Peyer's patch (tissue), 4 donors: ENCODE results near the gene EPS8L3. TPM values are rescaled to one million over a fixed set of nuclear protein-coding genes. Genes with fewer than 3 reads are reported as not detected.

Experiments used
- DNase-seq, 3 donors: peaks; one replicate each; pipeline ENCODE4 v3.0.0-alpha.2; 2017 to 2019
- H3K27ac ChIP-seq, 4 donors: fragments of 200-600 bp; sonication (generic); one replicate each; pipeline ENCODE4 v1.5.1; 2016 to 2019
- H3K27me3 ChIP-seq, 2 donors: fragments of 200-600 bp; sonication (generic); one replicate each; pipeline ENCODE4 v1.5.1; 2019
- H3K36me3 ChIP-seq, 3 donors: fragments of 200-600 bp; sonication (generic); one replicate each; pipeline ENCODE4 v1.5.1; 2016 to 2019
- H3K4me1 ChIP-seq, 4 donors: fragments of 200-600 bp; sonication (generic); one replicate each; pipeline ENCODE4 v1.5.1; 2016 to 2019
- H3K4me3 ChIP-seq, 4 donors: fragments of 200-600 bp; sonication (generic); 1 replicate in 3 of 4; 2 replicates in 1 of 4; pipeline ENCODE4 v1.5.1; 2016 to 2019; ENCODE audit warnings: mild to moderate bottlenecking in 1 of 4
- H3K9me3 ChIP-seq, 4 donors: fragments of 200-600 bp; sonication (generic); one replicate each; pipeline ENCODE4 v1.5.1; 2016 to 2019; ENCODE audit warnings: mild to moderate bottlenecking in 1 of 4
- POLR2A ChIP-seq, 2 donors: fragments of 450-650 bp; IDR thresholded peaks; one replicate each; pipeline ENCODE4 v1.5.1; 2017; ENCODE audit warnings: antibody characterized with exemption in 2 of 2, mild to moderate bottlenecking in 2 of 2, moderate library complexity in 2 of 2
- total RNA-seq, 4 donors: library from RNA; depleted of rRNA; stranded (reverse); fragments of >200 nt; gene quantifications; one replicate each; pipeline ENCODE4 v1.1.0, GENCODE V29; 2016
- TF ChIP-seq, protein P1 (sequence below), 6 experiments: fragments of 450-650 bp in 4 of 6; fragments of 200-600 bp in 2 of 6; sonication (generic) in 1 of 6; IDR thresholded peaks; one replicate each; pipeline ENCODE4 v1.5.1; 2017 to 2019; ENCODE audit warnings: antibody characterized with exemption in 6 of 6, mild to moderate bottlenecking in 3 of 6, moderate library complexity in 1 of 6

EPS8L3 gene
- total RNA-seq, 4 donors from 2014 or later = 263 to 745 (median 649) TPM

DNA sequence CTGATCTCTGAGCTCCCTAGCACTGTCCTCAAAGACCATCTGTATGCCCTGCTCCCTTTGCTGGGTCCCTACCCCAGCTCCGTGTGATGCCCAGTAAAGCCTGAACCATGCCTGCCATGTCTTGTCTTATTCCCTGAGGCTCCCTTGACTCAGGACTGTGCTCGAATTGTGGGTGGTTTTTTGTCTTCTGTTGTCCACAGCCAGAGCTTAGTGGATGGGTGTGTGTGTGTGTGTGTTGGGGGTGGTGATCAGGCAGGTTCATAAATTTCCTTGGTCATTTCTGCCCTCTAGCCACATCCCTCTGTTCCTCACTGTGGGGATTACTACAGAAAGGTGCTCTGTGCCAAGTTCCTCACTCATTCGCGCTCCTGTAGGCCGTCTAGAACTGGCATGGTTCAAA is 46.0 kb downstream of the EPS8L3 start:
- H3K36me3 ChIP-seq = no peaks in the 10 kb centered on the region
- no peaks in the 10 kb centered on the region for H3K27me3 ChIP-seq
- H3K4me3 ChIP-seq = no peak overlapping the region
- H3K4me1 ChIP-seq = no peaks in the 10 kb centered on the region
- TF ChIP-seq POLR2A (IDR thresholded peaks at IDR 0.05) = no peak
- TF ChIP-seq, protein P1, sequence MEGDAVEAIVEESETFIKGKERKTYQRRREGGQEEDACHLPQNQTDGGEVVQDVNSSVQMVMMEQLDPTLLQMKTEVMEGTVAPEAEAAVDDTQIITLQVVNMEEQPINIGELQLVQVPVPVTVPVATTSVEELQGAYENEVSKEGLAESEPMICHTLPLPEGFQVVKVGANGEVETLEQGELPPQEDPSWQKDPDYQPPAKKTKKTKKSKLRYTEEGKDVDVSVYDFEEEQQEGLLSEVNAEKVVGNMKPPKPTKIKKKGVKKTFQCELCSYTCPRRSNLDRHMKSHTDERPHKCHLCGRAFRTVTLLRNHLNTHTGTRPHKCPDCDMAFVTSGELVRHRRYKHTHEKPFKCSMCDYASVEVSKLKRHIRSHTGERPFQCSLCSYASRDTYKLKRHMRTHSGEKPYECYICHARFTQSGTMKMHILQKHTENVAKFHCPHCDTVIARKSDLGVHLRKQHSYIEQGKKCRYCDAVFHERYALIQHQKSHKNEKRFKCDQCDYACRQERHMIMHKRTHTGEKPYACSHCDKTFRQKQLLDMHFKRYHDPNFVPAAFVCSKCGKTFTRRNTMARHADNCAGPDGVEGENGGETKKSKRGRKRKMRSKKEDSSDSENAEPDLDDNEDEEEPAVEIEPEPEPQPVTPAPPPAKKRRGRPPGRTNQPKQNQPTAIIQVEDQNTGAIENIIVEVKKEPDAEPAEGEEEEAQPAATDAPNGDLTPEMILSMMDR (IDR thresholded peaks at IDR 0.05) = no peak
- H3K9me3 ChIP-seq = no peaks in the 10 kb centered on the region
- no peak overlapping the region for H3K27ac ChIP-seq
- DNase-seq = no peak

DNA sequence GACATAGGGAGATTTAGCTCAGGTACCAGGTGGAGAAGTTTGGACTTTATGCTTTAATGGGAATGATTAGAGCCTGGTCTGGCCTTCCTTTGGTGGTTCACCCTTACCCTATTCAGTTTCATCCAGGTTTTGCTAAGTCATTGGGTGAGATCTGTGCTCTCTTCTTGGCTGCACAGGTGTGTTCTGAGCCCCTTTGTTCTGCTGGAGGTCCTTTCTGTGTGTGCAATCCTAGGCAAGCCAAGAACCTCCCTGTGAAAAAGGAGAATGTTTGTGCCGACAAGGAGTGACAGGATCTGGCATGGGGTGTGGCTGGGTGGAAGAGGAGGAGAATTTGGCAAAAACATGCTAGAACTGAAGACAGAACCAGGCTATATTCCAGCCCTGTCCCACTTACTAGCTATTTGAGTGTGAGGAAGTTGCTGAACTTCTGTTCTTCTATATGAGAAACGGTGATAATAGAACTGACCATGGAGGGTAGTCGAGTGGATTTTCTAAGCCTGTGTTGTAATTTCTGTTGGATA is 47.1 kb downstream of the EPS8L3 start:
- DNase-seq = no peak
- Histone ChIP-seq H3K27me3 (no peaks in the 10 kb centered on the region), H3K4me3 (no peak overlapping the region), H3K27ac (no peak overlapping the region), H3K36me3 (no peaks in the 10 kb centered on the region), H3K9me3 (no peaks in the 10 kb centered on the region), H3K4me1 (no peaks in the 10 kb centered on the region)
- TF ChIP-seq POLR2A (IDR thresholded peaks at IDR 0.05) = no peak
- TF ChIP-seq, protein P1 (IDR thresholded peaks at IDR 0.05) = no peak

DNA sequence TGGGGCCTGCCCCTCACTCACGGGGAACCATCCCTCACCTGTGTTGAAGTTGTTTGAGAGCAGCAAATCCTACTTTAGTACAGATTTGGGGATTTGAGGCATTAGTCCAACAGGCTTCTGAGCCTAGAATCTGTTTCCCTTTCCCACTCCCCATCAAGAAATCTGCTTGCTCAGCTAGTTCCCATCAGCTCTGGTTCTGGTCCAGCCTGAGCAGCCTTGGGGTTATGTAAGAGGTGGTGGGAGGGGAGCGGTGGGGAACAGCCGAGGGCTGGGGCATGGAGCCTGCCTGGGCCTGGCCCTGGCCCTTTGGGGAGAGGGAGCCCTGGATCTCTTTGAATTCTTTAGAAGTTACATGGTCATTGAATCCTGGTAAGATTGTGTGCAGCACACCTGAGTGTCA is 47.6 kb downstream of the EPS8L3 start:
- no peaks in the 10 kb centered on the region for H3K27me3 ChIP-seq
- H3K4me3 ChIP-seq = no peak overlapping the region
- H3K4me1 ChIP-seq = no peaks in the 10 kb centered on the region
- TF ChIP-seq, protein P1 (IDR thresholded peaks at IDR 0.05) = no peak
- no peak for TF ChIP-seq POLR2A (IDR thresholded peaks at IDR 0.05)
- no peaks in the 10 kb centered on the region for H3K9me3 ChIP-seq
- no peak overlapping the region for H3K27ac ChIP-seq
- no peaks in the 10 kb centered on the region for H3K36me3 ChIP-seq
- no peak for DNase-seq

DNA sequence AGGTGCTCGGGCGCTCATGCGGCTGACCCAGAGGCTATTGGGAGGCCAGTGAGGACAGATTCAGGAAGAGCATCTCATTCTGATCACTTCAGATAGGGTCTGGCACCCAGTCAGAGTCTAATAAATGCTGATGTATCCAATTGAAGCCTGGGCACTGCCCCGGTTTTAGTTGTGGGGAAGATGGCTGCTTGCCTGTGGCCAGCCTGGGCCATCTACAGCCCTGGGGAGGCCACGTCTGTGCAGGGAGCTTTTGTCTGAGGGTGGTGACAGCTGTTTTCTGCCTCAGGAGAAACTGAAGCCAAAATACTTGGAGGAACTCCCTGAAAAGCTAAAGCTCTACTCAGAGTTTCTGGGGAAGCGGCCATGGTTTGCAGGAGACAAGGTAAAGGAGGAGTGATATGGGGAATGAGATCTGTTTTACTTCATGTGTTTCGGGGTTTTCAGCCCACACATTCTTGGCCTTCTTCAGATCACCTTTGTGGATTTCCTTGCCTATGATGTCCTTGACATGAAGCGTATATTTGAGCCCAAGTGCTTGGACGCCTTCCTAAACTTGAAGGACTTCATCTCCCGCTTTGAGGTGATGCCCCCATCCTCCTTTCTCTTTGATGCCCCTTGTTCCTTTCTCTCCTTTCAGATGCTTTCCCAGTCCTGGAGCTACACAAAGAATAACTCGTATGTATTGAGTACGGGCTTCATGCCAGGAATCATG is 48.9 kb downstream of the EPS8L3 start:
- Histone ChIP-seq H3K9me3 (no peaks in the 10 kb centered on the region), H3K27ac (no peak overlapping the region), H3K4me1 (no peaks in the 10 kb centered on the region), H3K4me3 (no peak overlapping the region), H3K27me3 (no peaks in the 10 kb centered on the region), H3K36me3 (no peaks in the 10 kb centered on the region)
- TF ChIP-seq, protein P1 (IDR thresholded peaks at IDR 0.05) = no peak
- TF ChIP-seq POLR2A (IDR thresholded peaks at IDR 0.05) = no peak
- no peak for DNase-seq

DNA sequence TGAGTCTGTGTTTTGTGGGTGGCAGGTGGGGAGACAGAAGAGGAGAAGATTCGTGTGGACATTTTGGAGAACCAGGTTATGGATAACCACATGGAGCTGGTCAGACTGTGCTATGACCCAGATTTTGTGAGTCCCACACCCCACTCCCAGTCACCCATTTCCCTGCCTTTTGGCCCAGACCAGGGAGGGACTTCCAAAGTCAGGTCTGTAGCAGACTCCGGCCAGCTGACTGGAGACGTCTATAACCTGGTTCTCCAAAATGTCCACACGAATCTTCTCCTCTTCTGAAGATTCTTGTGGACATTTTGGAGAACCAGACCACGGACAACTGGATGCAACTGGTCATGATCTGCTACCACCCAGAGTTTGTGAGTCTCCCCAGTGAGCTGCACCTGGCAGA is 50.1 kb downstream of the EPS8L3 start:
- Histone ChIP-seq H3K27ac (no peak overlapping the region), H3K36me3 (no peaks in the 10 kb centered on the region), H3K27me3 (no peaks in the 10 kb centered on the region), H3K4me1 (no peaks in the 10 kb centered on the region), H3K4me3 (no peak overlapping the region), H3K9me3 (no peaks in the 10 kb centered on the region)
- TF ChIP-seq, protein P1 (IDR thresholded peaks at IDR 0.05) = no peak
- no peak for TF ChIP-seq POLR2A (IDR thresholded peaks at IDR 0.05)
- no peak for DNase-seq
